HFF-Myc (cell line): ENCODE data around the gene PYGB.
"Not testable (repeated sequence)": the region's sequence is repeated elsewhere in the genome, so short reads cannot be mapped to it uniquely, and the experiment has no call there.

Experiments
- DNase-seq: peaks from one replicate; pipeline ENCODE4 v3.0.0-alpha.2; 2011; ENCODE audit warnings: low read depth; ENCODE audit errors: extremely low read depth
- H3K4me3 ChIP-seq: replicated peaks from 2 replicates; pipeline ENCODE4 v1.5.1; 2011; ENCODE audit warnings: low read depth, mild to moderate bottlenecking, control low read depth, low read length
- CTCF ChIP-seq: IDR thresholded peaks from 2 replicates; pipeline ENCODE4 v1.5.1; 2012; ENCODE audit warnings: mild to moderate bottlenecking, low read depth, low read length, control low read depth; ENCODE audit errors: missing control alignments

The PYGB gene

GRCh38 chr20:25238319-25239037 lies 9.4 kb upstream of the PYGB start:
- TF ChIP-seq CTCF, result no peak
- DNase-seq, result no peak
- H3K4me3 ChIP-seq, result no peak overlapping the region

GRCh38 chr20:25239387-25240370 lies 8.2 kb upstream of the PYGB start:
- DNase-seq, result no peak
- no peak overlapping the region for H3K4me3 ChIP-seq
- TF ChIP-seq CTCF, result no peak

- not testable (repeated sequence) for DNase-seq, H3K4me3 ChIP-seq
Observed at GRCh38 chr20:25240851-25241658, 6.8 kb upstream of the PYGB start.

GRCh38 chr20:25241659-25241955 lies 6.3 kb upstream of the PYGB start:
- not testable (repeated sequence) for DNase-seq, H3K4me3 ChIP-seq

GRCh38 chr20:25242231-25242630 lies 5.7 kb upstream of the PYGB start:
- no peak for TF ChIP-seq CTCF
- no peak overlapping the region for H3K4me3 ChIP-seq
- no peak for DNase-seq

GRCh38 chr20:25243416-25243979 lies 4.4 kb upstream of the PYGB start:
- H3K4me3 ChIP-seq, result no peak overlapping the region
- no peak for TF ChIP-seq CTCF
- no peak for DNase-seq

- no peak for DNase-seq
- no peak for TF ChIP-seq CTCF
- H3K4me3 ChIP-seq, result no peak overlapping the region
Observed at GRCh38 chr20:25244976-25245375, 2.9 kb upstream of the PYGB start.
